CD4-positive, alpha-beta T cell (primary cell): Measurements from ENCODE around the gene MIR17HG. TPM values are rescaled to one million over a fixed set of nuclear protein-coding genes. Genes with fewer than 3 reads are reported as not detected.

Experiments
- ATAC-seq: fragments of 200-7000 bp; cut with Tn5 transposase; one replicate; pipeline ENCODE4 v1.10.0; 2022; ENCODE audit warnings: mild to moderate bottlenecking; ENCODE audit not compliant: poor library complexity
- CTCF ChIA-PET: fragments of 350-600 bp; sonication (Branson Sonifier 250); formaldehyde crosslinking; loops from one replicate; lab custom pipeline; 2021; ENCODE audit warnings: antibody characterized with exemption, inconsistent platforms; lab: Charles Lee
- POLR2A ChIA-PET: fragments of 350-600 bp; sonication (Branson Sonifier 250); formaldehyde crosslinking; loops from one replicate; lab custom pipeline; 2021; ENCODE audit warnings: antibody characterized with exemption, inconsistent platforms; lab: Charles Lee
- DNase-seq, 14 experiments: peaks; one replicate each; pipeline ENCODE4 v3.0.0-alpha.2; 2013 to 2020; ENCODE audit warnings: mixed read lengths in 2 of 14
- H3K27ac ChIP-seq, 2 donors: one replicate each; pipeline versions ENCODE4 v1.5.1 to v1.7.0; 2013; ENCODE audit warnings: low read length in 2 of 2, low read depth in 1 of 2, mild to moderate bottlenecking in 1 of 2
- H3K27me3 ChIP-seq, 2 experiments: 1 replicate in 1 of 2; 2 replicates in 1 of 2; pipeline versions ENCODE4 v1.6.1 to v1.7.0; 2013; ENCODE audit warnings: low read length in 2 of 2, control low read depth in 1 of 2, mild to moderate bottlenecking in 1 of 2, moderate library complexity in 1 of 2; ENCODE audit not compliant: insufficient read depth in 2 of 2, control insufficient read depth in 1 of 2
- H3K36me3 ChIP-seq: one replicate; pipeline ENCODE4 v1.6.1; 2013; ENCODE audit warnings: low read length, control low read depth; ENCODE audit not compliant: insufficient read depth
- H3K4me1 ChIP-seq: one replicate; pipeline ENCODE4 v1.6.1; 2013; ENCODE audit warnings: low read length, control low read depth; ENCODE audit not compliant: insufficient read depth
- H3K4me3 ChIP-seq: one replicate; pipeline ENCODE4 v1.5.1; 2013; ENCODE audit warnings: mild to moderate bottlenecking, low read length, moderate library complexity
- H3K9me3 ChIP-seq, 2 experiments: 1 replicate in 1 of 2; 2 replicates in 1 of 2; pipeline versions ENCODE4 v1.6.1 to v1.7.0; 2013; ENCODE audit warnings: low read length in 2 of 2, mild to moderate bottlenecking in 2 of 2, control low read depth in 1 of 2, moderate library complexity in 1 of 2; ENCODE audit not compliant: control insufficient read depth in 1 of 2, insufficient read depth in 1 of 2
- H3K27ac Mint-ChIP-seq: one replicate; pipeline ENCODE4 v1.8.0; 2020; ENCODE audit warnings: mixed read lengths
- H3K27me3 Mint-ChIP-seq: one replicate; pipeline ENCODE4 v1.8.0; 2021; ENCODE audit warnings: mixed read lengths
- H3K36me3 Mint-ChIP-seq: one replicate; pipeline ENCODE4 v1.8.0; 2021; ENCODE audit warnings: low read depth, mixed read lengths
- H3K4me1 Mint-ChIP-seq: one replicate; pipeline ENCODE4 v1.8.0; 2021; ENCODE audit warnings: low read depth, mixed read lengths
- H3K4me3 Mint-ChIP-seq: one replicate; pipeline ENCODE4 v1.8.0; 2020; ENCODE audit warnings: mild to moderate bottlenecking, mixed read lengths
- H3K9me3 Mint-ChIP-seq: one replicate; pipeline ENCODE4 v1.8.0; 2020; ENCODE audit warnings: mixed read lengths
- CTCF ChIP-seq: fragments of 200-600 bp; IDR thresholded peaks from one replicate; pipeline ENCODE4 v1.8.0; 2022; ENCODE audit warnings: antibody characterized with exemption, mild to moderate bottlenecking
- intact Hi-C, 2 experiments: fragments of 100-400 bp; cut with DNase I in 1 of 2; cut with micrococcal nuclease in 1 of 2; formaldehyde crosslinking; loops; one replicate each; pipeline versions ENCODE4 v1.15.1 to v1.9.0; 2023 to 2025; cut with DNase I, micrococcal nuclease
- total RNA-seq, 174 experiments: library from RNA in 2 of 174; stranded (reverse) in 2 of 174; gene quantifications; one replicate each; pipeline ENCODE4 v1.2.3 and lab custom pipeline; 2021 to 2026

The MIR17HG gene
- total RNA-seq, 2 experiments from 2014 or later = 6.0 to 6.6 TPM

GRCh38 chr13:91383836-91384235 lies 36.3 kb downstream of the MIR17HG start:
- CTCF ChIA-PET = interaction anchor here (1.2 kb wide), 1 partner anchor 12 kb away, joined by 3 read pairs; no protein-coding TSS in a partner anchor

GRCh38 chr13:91384896-91385295 lies 37.4 kb downstream of the MIR17HG start:
- no peak for DNase-seq
- ATAC-seq = no peak
- Histone ChIP-seq H3K27ac (no peak overlapping the region), H3K4me3 (no peak overlapping the region), H3K27me3 (peaks cover 0 to 22% of the 10 kb centered on the region in 2 experiments), H3K4me1 (no peaks in the 10 kb centered on the region), H3K36me3 (no peaks in the 10 kb centered on the region), H3K9me3 (no peaks in the 10 kb centered on the region)
- H3K4me3 Mint-ChIP-seq = no peak overlapping the region
- H3K9me3 Mint-ChIP-seq = no peaks in the 10 kb centered on the region
- no peak overlapping the region for H3K27ac Mint-ChIP-seq
- no peak for TF ChIP-seq CTCF
- ChIA-PET CTCF (no interaction called here), POLR2A (no interaction called here)
- no peaks in the 10 kb centered on the region for H3K4me1 Mint-ChIP-seq
- H3K27me3 Mint-ChIP-seq = peaks cover 34% of the 10 kb centered on the region
- no peaks in the 10 kb centered on the region for H3K36me3 Mint-ChIP-seq
- intact Hi-C loops = no loop called here

More at GRCh38 chr13:91383836-91384235, 36.3 kb downstream of the MIR17HG start:
- Mint-ChIP-seq H3K4me3 (no peak overlapping the region), H3K4me1 (no peaks in the 10 kb centered on the region), H3K27me3 (peaks cover 25% of the 10 kb centered on the region), H3K9me3 (no peaks in the 10 kb centered on the region), H3K36me3 (no peaks in the 10 kb centered on the region), H3K27ac (no peak overlapping the region)
- Histone ChIP-seq H3K9me3 (no peaks in the 10 kb centered on the region), H3K4me3 (no peak overlapping the region), H3K36me3 (no peaks in the 10 kb centered on the region), H3K4me1 (no peaks in the 10 kb centered on the region), H3K27me3 (peaks cover 0 to 14% of the 10 kb centered on the region in 2 experiments), H3K27ac (no peak overlapping the region)
- no peak for DNase-seq
- intact Hi-C loops = no loop called here
- no peak for TF ChIP-seq CTCF
- ATAC-seq = no peak
- POLR2A ChIA-PET = no interaction called here

GRCh38 chr13:91389186-91389585 lies 41.7 kb downstream of the MIR17HG start:
- Histone ChIP-seq H3K27me3 (peaks cover 5 to 33% of the 10 kb centered on the region in 2 experiments), H3K27ac (no peak overlapping the region), H3K36me3 (no peaks in the 10 kb centered on the region), H3K4me1 (no peaks in the 10 kb centered on the region), H3K9me3 (no peaks in the 10 kb centered on the region), H3K4me3 (no peak overlapping the region)
- Mint-ChIP-seq H3K4me1 (no peaks in the 10 kb centered on the region), H3K27ac (no peak overlapping the region), H3K27me3 (peaks cover 65% of the 10 kb centered on the region), H3K4me3 (no peak overlapping the region), H3K36me3 (no peaks in the 10 kb centered on the region), H3K9me3 (no peaks in the 10 kb centered on the region)
- no peak for TF ChIP-seq CTCF
- intact Hi-C loops = no loop called here
- DNase-seq (no peak), ATAC-seq (no peak)
- ChIA-PET CTCF (no interaction called here), POLR2A (no interaction called here)
